Measurements from ENCODE around the gene FERMT1.
"Not testable (repeated sequence)": the region's sequence is repeated elsewhere in the genome, so short reads cannot be mapped to it uniquely, and the experiment has no call there.

The FERMT1 gene

DNA sequence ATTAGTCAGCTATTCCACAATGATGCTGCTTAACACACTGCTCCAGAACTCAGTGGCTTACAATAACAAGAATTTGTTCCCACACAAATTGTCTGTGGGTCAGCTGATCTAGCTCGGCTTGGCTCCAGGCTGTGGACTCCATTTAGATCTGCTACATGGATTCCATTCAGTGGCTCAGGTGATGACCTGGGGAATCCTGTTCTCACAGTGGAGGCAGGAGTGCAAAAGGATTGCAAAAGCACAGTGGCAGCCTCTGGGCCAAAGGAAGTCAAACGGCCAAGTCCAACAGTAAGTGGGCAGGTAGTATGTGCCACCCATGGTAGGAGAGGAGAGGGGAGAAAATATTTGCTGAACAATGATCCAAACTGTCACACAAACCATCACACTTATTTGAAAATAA, 53.2 kb downstream of the FERMT1 start:
- no peak for DNase-seq (ENCODE audit: low read depth in 2 of 2)

DNA sequence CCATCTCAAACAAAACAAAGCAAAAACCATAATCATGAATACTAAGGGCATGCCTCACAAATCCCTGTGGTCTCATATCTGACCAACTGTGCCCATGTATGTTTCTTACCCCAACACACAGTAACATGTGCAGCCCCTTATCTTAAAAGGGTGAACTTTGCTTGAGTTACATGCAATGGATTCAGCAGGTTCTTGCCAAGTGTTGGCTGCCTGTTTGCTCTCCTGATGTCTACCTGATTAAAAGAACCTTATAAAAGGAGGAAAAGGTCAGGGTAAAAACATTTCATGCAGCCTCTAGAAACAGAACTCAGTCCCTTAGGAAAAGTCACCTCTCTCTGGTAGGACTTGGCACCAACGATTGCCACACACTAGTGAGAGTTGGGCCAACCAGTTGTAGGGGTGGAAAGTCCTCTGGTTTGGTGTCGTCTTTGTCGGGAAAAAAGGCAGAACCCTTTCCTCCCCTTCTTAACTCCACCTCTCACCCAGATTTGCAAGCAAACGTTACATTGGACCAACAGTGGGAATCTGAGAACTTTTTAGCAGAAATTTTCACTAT, 55.0 kb downstream of the FERMT1 start:
- DNase-seq (ENCODE audit: low read depth in 2 of 2), result no peak

DNA sequence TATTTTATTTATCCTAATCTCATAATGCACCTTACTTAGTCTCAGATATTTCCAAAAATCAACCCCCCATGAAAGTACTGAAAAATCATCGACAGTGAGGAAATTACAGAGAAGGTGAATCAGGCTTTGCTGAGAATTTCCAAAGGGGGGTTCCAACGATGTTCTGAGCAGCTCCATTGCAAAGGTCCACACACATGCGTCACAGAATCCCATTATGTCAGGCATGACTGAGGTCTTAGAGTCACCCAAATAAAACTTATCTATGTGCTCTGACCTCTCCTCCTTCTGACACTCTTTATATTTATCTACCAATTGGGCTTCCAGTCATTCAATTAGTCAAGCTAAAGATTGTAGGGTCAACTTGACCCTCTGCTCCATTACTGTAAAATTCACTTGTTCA, 56.2 kb downstream of the FERMT1 start:
- no peak for DNase-seq (ENCODE audit: low read depth in 2 of 2)

DNA sequence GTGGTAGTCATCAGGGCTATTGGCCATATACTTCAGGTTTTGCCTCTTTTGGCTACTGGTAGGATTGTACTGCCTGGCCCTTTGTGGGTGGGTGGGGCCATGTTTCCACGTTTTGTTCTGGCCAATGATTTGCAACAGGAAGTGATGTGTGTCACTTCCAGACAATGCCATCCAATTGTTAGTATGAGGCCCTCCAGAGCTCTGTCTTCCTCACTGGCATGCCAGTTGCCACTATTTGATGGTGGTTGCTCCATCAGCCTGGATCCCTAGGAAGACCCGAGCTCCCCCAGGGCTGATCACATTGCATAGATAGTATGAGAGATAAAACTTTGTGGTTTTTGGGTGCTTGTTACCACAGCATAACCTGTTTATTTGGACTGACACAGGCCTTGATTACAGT, 61.3 kb downstream of the FERMT1 start:
- no peak for DNase-seq (ENCODE audit: low read depth in 2 of 2)

DNA sequence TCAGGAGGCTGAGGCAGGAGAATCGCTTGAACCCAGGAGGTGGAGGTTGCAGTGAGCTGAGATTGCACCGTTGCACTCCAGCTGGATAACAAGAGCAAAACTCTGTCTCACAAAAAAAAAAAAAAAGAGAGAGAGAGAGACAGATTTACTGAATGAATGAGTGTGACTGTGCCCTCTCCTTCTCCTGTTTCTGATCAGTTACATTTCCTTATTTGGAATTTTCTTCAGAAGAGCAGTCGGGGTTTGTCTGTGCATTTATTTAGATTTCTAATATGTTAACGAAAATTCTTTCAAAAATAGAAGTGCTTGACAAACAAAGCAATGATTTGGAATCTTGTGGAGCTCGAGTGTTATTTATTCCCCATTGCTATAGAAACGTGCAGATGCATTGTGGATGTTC, 62.6 kb downstream of the FERMT1 start:
- DNase-seq (ENCODE audit: low read depth in 2 of 2), result no peak

DNA sequence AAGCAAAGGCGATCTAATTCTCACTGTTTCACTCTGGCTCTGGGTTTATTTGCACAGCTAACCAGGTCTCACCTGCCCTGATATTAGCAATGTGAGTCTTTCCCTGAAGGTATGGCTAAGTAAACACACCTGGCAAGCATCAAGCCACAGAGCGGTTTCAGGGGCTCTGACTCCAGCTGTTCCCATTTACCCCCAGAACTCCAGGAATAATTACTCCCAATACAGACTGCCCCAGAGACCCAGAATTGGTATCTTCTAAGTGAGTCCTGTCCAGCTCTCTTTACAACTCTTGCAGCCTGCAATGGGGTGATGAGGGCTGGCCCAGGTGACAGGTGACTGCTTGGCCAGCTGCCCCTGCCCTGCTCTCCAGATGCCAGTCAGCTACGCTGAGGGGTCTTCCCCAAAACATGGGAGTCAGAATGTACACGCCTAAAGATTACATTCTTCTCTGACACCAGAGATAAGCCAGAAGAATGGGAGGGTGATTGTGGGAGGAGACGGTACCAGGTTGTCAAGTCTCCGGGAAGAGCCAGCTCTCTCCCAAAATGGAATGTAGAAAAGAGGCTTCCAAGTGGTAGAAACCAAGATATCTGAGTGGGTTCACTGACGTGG, 64.0 kb downstream of the FERMT1 start:
- no peak for DNase-seq (ENCODE audit: low read depth in 2 of 2)

DNA sequence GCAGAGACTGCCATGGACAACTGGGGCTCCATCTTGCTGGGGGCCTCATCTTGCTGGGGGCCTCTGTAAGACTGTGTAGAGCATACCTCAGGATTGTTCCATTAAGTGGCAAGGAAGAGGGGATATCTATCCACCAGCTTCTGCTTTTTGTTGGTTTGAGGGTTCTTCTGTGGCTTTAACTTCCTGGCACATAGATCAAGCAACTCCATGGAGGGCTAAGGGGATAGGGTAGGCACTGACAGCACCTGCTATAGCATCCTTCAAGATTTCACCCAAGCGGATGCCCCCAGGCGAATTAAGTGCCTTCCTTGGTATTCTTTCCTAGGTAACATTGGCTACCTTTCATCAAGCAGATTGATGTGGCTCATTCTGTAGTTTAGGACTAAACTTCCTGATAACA, 65.1 kb downstream of the FERMT1 start:
- no peak for DNase-seq (ENCODE audit: low read depth in 2 of 2)

DNA sequence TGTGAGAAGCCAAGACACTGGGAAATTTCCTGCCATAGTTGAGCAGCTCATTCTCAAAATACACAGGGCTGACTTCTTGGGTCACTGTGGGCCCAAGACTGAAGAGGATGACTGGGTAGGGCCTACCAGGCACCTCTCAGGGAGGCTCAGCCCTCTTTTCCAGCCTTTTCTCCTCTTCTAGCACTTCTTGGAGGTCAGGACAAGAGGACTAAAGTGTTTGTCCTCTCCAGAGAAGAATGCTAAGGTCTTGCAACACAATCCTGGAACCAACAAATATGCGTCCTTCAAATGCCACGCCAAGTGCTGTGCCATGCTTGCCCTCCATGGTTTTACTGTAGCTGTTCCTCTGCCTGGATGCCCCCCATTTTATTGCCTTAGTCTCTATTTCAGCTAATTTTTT, 65.7 kb downstream of the FERMT1 start:
- DNase-seq (ENCODE audit: low read depth in 2 of 2), result no peak

DNA sequence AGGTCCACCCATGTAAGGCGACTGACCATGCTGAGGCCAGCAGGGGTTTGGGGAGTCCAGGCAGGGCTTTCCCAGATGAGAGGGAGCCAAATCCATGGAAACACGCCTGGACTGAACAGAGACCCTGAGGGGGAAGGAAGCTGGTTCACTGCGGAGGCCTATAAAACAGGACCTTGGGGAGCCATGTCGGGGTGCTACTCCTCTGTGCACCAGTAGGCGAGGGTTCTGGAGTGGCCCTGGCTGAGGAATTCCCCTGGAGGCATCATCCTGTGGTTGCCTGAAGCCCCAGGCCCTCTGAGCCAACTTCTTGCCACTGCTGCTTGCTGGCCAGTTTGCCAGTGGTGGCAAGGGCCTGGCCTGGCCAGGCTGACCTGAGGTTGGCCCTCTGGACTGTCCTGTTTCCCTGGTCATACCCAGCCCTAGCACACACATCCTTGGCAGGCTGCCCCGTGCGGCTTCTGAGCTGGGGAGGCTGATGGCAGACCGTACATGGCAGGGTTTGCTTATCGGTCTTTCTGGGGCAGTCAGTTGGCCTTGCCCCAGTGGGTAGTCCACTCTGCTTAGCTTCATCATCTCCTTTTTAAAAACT, 66.8 kb downstream of the FERMT1 start:
- DNase-seq (ENCODE audit: low read depth in 2 of 2), result no peak

DNA sequence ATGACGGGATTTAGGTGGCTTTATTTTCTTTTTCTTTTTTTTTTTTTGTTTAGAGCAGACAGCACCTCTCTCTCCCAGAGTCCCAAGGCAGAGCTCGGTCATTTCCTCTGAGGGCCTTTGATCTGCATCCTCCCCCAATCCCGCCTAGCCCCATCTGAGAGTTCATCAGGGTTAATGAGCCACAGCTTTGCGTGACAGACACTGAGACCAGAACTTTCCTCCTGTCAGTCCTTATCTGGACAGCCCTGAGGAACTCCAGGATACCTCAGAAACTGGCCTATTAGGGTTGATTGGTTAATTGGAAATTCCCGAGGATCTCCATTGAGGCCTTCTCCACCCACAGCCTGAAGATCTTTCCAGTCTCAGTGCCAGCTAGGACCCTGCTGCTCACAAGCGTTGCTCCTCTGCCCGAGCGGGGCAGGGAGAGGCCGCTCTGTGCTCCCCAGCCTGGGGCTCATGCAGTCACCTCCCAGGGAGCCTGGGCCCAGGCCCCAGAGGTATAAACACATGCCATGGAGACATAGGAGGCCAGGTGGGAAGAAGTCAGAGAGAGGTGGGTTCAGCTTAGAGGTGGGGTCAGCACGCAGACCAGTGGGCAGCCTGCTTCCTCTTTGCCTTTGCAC, 67.6 kb downstream of the FERMT1 start:
- DNase-seq (ENCODE audit: low read depth in 2 of 2), result no peak

DNA sequence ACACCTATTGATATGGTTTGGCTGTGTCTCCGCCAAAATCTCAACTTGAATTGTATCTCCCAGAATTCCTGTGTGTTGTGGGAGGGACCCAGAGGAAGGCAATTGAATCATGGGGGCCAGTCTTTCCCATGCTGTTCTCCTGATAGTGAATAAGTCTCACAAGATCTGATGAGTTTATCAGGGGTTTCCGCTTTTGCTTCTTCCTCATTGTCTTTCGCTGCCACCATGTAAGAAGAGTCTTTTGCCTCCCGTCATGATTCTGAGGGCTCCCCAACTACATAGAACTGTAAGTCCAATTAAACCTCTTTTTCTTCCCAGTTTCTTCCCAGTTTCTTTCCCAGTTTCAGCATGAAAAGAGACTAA, 68.2 kb downstream of the FERMT1 start:
- not testable (repeated sequence) for DNase-seq (ENCODE audit: low read depth in 2 of 2)

DNA sequence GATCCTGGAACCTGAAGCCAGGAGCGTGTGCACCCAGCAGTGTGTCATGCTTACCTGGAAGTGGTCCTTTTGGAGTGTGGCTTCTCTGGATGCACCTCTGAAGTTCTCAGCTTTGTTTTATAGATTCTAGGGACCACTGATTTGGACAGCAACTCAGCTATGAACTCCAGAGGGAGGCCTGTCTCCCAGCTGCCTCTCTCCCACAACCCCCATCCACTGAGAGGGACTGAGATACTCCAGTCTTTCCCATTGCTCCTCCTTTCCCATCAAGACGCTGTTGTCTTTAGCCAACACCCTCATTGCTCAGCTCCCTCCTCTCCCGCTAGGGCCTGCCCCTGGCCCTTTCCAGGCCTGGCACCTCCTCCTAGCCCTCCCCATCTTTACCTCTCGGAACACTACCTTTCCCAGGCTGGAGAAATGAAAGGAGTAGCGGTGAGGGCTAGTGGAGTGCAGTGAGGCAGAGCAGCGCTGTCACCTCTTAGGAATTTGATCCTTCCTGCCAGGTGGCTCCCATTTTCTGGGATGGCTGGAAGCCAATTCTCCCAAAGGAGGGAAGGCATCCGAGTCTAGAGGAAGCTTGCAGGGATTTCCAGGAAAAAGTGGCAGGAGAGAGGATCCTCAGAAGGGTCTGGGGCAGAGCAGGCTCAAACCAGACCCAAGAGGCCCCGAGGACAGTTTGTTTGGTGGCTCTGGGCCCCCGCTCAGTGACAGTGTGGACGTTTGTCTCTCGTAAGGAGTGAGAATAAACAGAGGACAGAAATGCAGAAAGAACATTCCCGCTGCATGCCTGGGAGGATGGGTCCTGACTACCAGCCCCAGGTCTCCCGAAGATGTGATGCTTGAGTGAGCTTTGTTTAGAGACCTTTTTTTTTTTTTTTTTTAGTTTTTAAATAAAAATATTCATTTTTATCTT, 68.8 kb downstream of the FERMT1 start, which contains the start of gene LRRN4:
Gene LRRN4, minus strand, starts transcription at position 285 of the 913 bp plus-strand sequence. CDS start 1,261 bp downstream, outside the sequence.
- no peak for DNase-seq (ENCODE audit: low read depth in 2 of 2)

DNA sequence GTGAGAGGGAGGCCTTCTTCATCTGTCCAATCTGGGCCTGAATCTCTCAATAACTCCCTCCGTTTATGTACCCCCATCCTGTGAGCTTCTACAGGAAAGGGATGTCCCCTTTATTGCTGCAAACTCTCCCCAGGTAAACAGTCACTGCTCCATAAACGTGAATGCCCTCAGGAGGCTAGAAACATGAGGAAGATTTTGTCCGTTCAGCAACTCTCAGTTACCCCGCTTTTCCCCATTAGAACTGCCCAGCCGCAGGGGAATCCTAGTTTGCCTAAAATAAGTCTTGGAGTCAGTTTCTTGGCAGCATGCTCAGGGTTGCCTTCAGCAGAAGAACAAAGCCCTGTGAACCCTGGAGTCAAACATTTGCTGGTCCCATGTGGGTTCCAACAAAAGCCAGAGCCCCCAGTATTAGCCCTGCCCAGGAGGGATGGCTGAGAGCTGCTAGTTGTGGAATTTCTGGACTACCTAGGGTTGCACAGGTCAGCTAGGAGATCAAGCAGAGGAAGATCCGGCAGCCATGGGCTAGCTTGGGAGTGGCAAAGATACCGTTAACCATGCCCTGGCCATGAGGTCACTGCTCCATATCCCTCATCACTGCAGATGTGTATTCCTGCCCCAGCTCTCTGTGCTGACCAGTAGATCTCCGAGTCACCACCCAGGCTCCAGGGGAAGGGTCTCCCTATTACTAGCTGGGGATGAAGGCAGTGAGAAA, 69.6 kb downstream of the FERMT1 start:
- no peak for DNase-seq (ENCODE audit: low read depth in 2 of 2)

DNA sequence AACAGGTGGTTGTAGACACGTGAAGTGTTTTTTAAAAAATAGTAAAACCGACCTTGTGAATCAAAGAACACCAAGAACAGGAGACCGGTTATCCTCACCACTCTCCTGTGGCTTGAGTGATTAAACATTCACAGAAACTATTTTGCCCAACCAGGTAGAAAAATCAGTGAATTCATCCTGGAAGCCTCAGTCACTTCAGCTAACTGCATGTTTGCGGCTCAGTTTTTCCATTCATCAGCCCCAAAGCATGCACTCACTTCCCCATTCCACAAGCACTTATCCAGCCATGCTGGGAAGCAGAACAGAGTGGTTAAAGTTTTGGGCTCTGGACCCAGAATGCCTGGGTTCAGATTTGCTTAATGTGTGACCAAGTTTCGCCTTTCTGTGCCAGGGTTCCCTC, 71.3 kb downstream of the FERMT1 start:
- DNase-seq (ENCODE audit: low read depth in 2 of 2), result no peak

DNA sequence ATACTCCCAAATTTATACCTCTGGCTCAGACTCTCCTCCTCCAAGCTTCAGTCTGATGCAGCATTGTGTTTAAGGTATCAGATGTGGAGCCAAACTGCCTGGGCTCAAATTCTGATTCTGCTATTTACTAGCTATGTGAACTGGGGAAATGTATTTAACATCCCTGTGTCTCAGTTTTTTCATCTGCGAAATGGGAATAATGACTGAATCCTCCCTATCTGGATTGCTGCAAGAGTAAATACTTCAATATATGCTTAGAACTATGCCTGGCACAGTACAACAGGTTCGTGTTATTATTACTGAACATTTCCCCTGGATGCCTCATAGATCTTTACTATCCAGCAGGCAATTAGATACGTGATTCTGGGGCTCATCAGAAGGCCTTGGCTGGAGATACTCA, 74.4 kb downstream of the FERMT1 start:
- DNase-seq (ENCODE audit: low read depth in 2 of 2), result no peak

DNA sequence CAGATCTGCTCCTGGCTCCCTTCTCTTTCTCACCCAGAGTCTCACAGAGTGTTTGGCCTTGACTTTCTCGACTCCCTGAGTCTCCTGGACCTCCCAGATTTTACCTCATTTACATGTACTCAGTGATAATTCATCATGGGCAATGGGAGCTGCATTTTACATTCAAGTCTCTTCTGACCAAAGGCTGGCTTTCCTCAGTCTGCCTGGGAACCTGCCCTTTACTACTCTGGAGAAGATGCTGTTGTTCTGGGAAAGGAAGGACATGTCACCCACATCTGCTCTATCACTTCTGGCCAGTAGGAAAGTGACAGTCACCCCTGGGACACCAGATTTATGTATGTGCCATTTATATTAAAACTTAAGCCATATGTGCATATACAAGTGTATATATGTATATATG, 76.4 kb downstream of the FERMT1 start:
- no peak for DNase-seq (ENCODE audit: low read depth in 2 of 2)

DNA sequence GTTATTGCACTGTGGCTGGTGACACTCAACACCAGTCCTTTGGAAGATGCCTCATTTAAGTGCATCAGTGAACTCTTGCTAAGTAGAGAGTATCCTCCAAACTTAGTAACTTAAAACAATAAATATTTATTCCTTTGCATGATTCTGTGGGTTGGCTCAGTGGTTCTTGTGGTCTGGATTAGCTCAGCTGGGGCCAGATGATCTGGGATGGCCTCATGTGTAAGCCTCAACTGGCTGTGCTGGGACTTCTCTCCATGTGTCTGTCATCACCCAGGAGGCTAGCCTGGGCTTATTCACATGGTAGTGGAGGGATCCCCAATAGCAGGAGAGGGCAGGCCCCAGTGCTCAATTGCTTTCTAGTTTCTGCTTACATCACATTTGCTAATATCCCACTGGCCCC, 77.3 kb downstream of the FERMT1 start:
- no peak for DNase-seq (ENCODE audit: low read depth in 2 of 2)

DNA sequence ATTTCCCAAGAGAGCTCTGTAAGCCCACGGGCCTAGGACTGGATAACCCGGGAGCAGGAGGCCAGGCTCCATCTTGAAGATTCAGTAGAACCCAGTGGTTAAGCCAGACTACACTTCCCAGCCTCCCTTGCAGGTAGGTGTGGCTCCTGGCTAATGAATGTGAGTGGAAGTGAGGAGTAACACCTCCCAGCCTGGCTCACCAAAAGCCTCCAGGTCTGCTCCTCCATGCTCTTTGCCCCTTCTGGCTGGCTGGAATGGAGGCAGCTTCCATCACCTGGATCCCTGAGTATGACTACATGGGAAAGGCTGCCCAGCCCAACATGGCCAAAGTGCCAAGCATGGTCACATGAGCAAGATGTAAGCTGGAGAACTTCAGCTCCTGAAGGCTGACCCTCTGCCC, 78.7 kb downstream of the FERMT1 start:
- DNase-seq (ENCODE audit: low read depth in 2 of 2), result no peak

DNA sequence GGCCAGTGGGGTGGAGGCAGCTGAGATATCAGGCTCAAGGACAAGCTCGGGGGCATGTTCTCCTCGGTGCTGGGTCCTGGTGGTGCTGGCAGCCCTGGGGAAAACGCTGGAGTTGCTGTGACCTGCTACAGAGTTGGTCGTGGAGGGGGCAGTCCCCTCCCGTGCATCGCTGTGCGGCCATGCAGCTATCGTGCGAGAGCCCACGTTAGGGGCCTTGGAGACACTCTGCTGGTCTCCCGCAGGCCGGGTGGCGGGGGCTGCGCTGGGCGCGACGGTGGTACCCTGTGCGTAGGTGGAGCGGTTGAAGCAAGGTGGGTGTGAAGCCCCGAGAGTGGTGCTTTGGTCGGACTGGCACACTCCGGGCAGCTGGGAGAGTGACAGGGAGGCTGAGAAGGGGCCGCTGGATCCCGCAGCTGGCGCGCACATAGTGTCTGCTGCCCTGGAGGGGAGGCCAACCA, 81.0 kb downstream of the FERMT1 start:
- DNase-seq (ENCODE audit: low read depth in 2 of 2), result no peak

DNA sequence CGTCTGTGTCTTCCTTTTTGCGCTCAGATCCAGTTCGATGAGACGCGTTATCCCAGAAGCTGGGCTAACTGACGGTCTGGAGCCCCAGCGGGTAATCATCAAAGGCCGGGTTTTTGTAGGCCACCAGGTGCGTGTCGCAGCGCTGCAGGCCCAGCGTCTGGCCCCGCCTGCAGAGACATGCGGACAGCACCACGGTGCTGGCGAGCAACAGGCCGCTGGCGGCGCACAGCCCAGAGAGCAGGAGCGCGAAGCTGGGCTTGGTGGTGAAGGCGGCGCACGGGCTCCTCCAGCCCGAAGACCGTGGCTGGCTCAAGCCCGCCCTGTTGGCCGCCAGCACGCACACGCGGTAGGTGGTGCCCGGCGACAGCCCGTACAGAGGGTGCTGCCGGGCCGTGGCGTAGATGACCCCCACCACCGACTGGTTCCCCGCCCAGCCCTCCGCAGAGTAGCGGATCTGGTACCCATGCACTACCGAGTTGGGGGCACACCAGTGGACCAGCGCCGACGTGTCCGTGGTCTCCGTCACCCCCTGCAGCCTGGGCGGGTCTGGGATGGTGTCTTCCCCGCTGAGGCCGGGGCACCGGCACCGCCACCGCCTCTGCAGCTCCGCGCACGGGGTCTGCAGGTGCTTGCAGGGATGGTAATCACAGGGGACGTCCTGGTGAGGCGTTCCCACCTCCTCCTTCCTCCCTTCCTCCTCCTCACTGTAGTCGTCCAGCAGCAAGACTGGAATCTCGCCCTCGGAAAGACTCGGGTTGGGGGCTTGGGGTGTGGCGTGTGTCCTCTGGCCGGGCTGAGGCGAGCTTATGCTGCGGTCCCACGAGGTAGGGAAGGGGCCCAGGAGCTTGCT, 81.6 kb downstream of the FERMT1 start:
- no peak for DNase-seq (ENCODE audit: low read depth in 2 of 2)

DNA sequence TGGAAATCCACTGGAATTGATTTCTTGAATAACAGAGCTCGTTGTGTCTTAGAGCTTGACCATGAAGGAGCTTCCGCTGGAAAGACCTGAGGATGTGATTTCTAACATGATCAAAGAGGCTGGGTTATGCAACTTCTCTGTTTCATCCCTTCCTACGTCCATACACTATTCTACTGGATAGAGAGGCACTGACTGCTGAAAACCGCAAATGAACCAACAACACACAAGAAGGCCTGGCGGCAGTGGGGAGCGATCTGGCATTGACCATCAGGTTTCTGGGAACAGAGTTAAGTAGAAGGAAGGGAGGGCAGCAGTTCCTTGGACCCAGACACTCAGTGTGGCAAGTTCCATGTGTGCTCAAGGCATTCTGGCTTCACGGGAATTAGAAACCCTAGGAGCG, 82.3 kb downstream of the FERMT1 start:
- DNase-seq (ENCODE audit: low read depth in 2 of 2), result no peak
